ENCODE results near the gene PTPRT. TPM values are rescaled to one million over a fixed set of nuclear protein-coding genes. Genes with fewer than 3 reads are reported as not detected.

PTPRT gene
- total and polyA plus RNA-seq, 2 of the 4 experiments (the other 2 are of a cell fraction) = not detected

GRCh38 chr20:42559665-42560064 is 630.0 kb downstream of the PTPRT start:
- H3K9ac ChIP-seq (ENCODE audit: low read depth, low read length) = no peak overlapping the region
- H3K18ac ChIP-seq (ENCODE audit: low read depth, low read length) = no peak overlapping the region
- DNase-seq = no peak
- H4K20me1 ChIP-seq (ENCODE audit: insufficient read depth, low read length) = no peaks in the 10 kb centered on the region
- H2AK9ac ChIP-seq (replicated peaks; ENCODE audit: low read depth, low read length, poor library complexity) = no peak overlapping the region
- no peak overlapping the region for H4K8ac ChIP-seq (ENCODE audit: low read depth in 2 of 2, low read length in 2 of 2)
- H3K23ac ChIP-seq (ENCODE audit: low read depth, low read length) = no peak overlapping the region
- H2BK20ac ChIP-seq (ENCODE audit: low read depth, low read length) = no peak overlapping the region
- H2BK15ac ChIP-seq (ENCODE audit: low read depth, low read length) = no peak overlapping the region
- H3K56ac ChIP-seq (ENCODE audit: extremely low read depth, insufficient read depth, low read length) = no peak overlapping the region
- dilution Hi-C loops (cut with HindIII; ENCODE audit: low sequenced_read_pairs, unreplicated experiment) (no loop called here), in situ Hi-C loops (cut with MboI; ENCODE audit: low sequenced_read_pairs) (no loop called here), intact Hi-C loops (cut with micrococcal nuclease) (loop anchor here (5.0 kb wide), 1 partner anchor 1767 kb away; no protein-coding TSS in a partner anchor)
- ATAC-seq (ENCODE audit: low read depth) = no peak
- no peak overlapping the region for H3K27ac ChIP-seq (ENCODE audit: insufficient read depth, low read length)
- H3K14ac ChIP-seq (replicated peaks; ENCODE audit: low read depth, low read length) = no peak overlapping the region
- H2BK5ac ChIP-seq (ENCODE audit: low read depth, low read length, poor library complexity, severe bottlenecking) = no peak overlapping the region
- peaks cover 32% of the 10 kb centered on the region for H3K9me3 ChIP-seq (ENCODE audit: control insufficient read depth, insufficient read depth, low read length)
- H4K5ac ChIP-seq (ENCODE audit: low read depth, low read length) = no peak overlapping the region
- H3K9me1 ChIP-seq (ENCODE audit: insufficient read depth, low read length) = no peaks in the 10 kb centered on the region
- H3K79me1 ChIP-seq (ENCODE audit: low read depth in 1 of 2, low read length in 2 of 2) = no peaks in the 10 kb centered on the region
- no CpG with 5 or more reads among the region's 4 CpGs for WGBS, 2 experiments (ENCODE audit: extremely low coverage in 2 of 2, insufficient read length in 1 of 2)
- no peaks in the 10 kb centered on the region for H3K4me1 ChIP-seq (ENCODE audit: control insufficient read depth, insufficient read depth, low read length)
- no peak overlapping the region for H4K91ac ChIP-seq (ENCODE audit: insufficient read depth, low read depth, low read length)
- ChIA-PET POLR2A (ENCODE audit: unreplicated experiment) (no interaction called here), CTCF (no interaction called here)
- H2AK5ac ChIP-seq (ENCODE audit: low read depth, low read length) = no peak overlapping the region
- H3K4ac ChIP-seq (ENCODE audit: low read depth, low read length) = no peak overlapping the region
- no peak overlapping the region for H3K4me2 ChIP-seq (ENCODE audit: low read depth, low read length)
- no peaks in the 10 kb centered on the region for H3K27me3 ChIP-seq (ENCODE audit: control insufficient read depth, insufficient read depth, low read length)
- H3K36me3 ChIP-seq (ENCODE audit: control insufficient read depth, insufficient read depth, low read length) = no peaks in the 10 kb centered on the region
- no TSS peak for BruUV-seq (replicated peaks)
- no peak overlapping the region for H3K4me3 ChIP-seq (ENCODE audit: insufficient read depth, low read depth, low read length)
- H2AFZ ChIP-seq (replicated peaks; ENCODE audit: low read length, poor library complexity) = no peak overlapping the region
- no peak overlapping the region for H2BK120ac ChIP-seq (ENCODE audit: low read depth, low read length)
- TF ChIP-seq USF2 (IDR thresholded peaks at IDR 0.05; ENCODE audit: low read depth, low read length) = no peak
- TF ChIP-seq SMC3 (IDR thresholded peaks at IDR 0.05; ENCODE audit: low read depth, low read length) = no peak
- TF ChIP-seq MAFK (IDR thresholded peaks at IDR 0.05; ENCODE audit: low read depth, low read length) = no peak
- no peak for TF ChIP-seq NFE2L2 (IDR thresholded peaks at IDR 0.05; ENCODE audit: low read depth, low read length)
- no peak for TF ChIP-seq CHD1 (IDR thresholded peaks at IDR 0.05; ENCODE audit: low read depth, low read length)
- TF ChIP-seq RCOR1 (IDR thresholded peaks at IDR 0.05; ENCODE audit: insufficient replicate concordance, low read length) = no peak
- no peak for TF ChIP-seq POLR2A (IDR thresholded peaks at IDR 0.05; ENCODE audit: low read depth, low read length)
- TF ChIP-seq CEBPB (IDR thresholded peaks at IDR 0.05; ENCODE audit: low read depth, low read length) = no peak
- no peak for TF ChIP-seq MAZ (IDR thresholded peaks at IDR 0.05; ENCODE audit: borderline replicate concordance, low read depth, low read length)
- TF ChIP-seq BHLHE40 (IDR thresholded peaks at IDR 0.05; ENCODE audit: low read depth, low read length) = no peak
- TF ChIP-seq RFX5 (IDR thresholded peaks at IDR 0.05; ENCODE audit: low read depth, low read length) = no peak
- TF ChIP-seq MXI1 (IDR thresholded peaks at IDR 0.05; ENCODE audit: borderline replicate concordance, low read depth, low read length) = no peak
- TF ChIP-seq FOS (IDR thresholded peaks at IDR 0.05; ENCODE audit: low read depth, low read length) = no peak
- TF ChIP-seq CTCF (conservative IDR thresholded peaks at IDR 0.05; ENCODE audit: low read depth, low read length) = no peak
- TF ChIP-seq RAD21 (IDR thresholded peaks at IDR 0.05; ENCODE audit: low read length) = no peak
- TF ChIP-seq ELK1 (IDR thresholded peaks at IDR 0.05; ENCODE audit: borderline replicate concordance, low read depth, low read length) = no peak

Measured in IMR-90 (cell line).